ENCODE measurements around the gene DYRK3. TPM values are rescaled to one million over a fixed set of nuclear protein-coding genes. Genes with fewer than 3 reads are reported as not detected.

DYRK3 gene
- total RNA-seq, 2 experiments from 2014 or later = 2.7 TPM

DNA sequence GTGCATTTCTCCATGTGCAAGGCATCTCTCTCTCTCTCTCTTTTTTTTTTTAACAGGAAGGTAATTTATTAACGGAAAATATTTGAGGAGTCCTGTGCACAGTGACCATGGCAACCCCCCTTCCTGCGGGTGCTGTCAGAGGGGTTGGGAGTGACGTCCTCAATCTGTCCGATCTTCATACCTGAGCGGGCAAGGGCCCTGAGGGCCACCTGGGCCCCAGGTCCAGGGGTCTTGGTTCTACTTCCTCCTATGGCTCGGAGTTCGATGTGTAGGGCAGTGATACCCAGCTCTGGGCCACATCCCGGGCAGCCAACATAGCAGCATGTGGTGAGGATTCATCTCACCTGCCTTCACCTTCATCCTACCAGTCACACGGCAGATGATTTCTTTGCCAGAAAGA lies 60.4 kb downstream of the DYRK3 start:
- peaks cover 15% of the 10 kb centered on the region for H3K36me3 Mint-ChIP-seq
- ATAC-seq (ENCODE audit: low read depth) (no peak), DNase-seq (no peak)
- H3K27ac Mint-ChIP-seq = no peak overlapping the region
- POLR2A ChIA-PET = no interaction called here
- peaks cover 35% of the 10 kb centered on the region for H3K4me1 Mint-ChIP-seq
- no peak overlapping the region for H3K4me3 Mint-ChIP-seq
- H3K27me3 Mint-ChIP-seq = no peaks in the 10 kb centered on the region
- H3K9me3 Mint-ChIP-seq = no peaks in the 10 kb centered on the region

DNA sequence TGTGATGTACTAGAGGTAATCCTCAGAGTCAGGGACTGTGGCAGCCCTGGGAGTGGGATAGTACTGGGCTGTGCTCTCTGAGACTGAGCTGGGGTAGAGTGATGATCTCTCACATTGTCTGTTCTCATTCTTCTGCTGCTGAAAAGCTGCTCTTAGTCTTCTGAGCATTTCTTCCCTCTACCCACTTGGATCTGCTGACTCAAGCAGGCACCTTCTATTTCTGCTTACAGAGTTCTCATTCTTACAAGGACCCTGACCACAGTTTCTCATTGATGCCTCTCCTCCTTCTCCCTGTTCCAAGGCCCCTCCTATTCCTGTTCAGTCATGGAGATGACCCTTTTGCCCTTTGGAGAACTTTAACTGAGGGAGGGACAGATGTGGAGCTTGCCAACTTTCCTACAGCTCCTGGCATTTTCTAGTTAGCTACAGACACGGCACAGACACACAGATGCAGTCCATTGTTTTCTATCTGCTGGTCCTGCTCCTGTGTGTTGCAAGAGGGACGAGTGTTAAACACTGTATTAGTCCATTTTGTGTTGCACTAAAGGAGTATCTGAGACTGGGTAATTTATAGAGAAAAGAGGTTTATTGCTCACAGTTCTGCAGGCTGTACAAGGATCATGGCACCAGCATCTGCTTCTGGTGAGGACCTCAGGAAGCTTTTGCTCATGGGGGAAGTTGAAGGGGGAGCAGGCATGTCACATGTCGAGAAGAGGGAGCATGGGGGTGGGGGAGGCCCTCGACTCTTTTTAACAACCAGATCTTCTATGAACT lies 61.7 kb downstream of the DYRK3 start:
- no peaks in the 10 kb centered on the region for H3K27me3 Mint-ChIP-seq
- H3K36me3 Mint-ChIP-seq = peaks cover 16% of the 10 kb centered on the region
- ATAC-seq (ENCODE audit: low read depth) = no peak
- no peak overlapping the region for H3K27ac Mint-ChIP-seq
- peaks cover 33% of the 10 kb centered on the region for H3K4me1 Mint-ChIP-seq
- no peak overlapping the region for H3K4me3 Mint-ChIP-seq
- H3K9me3 Mint-ChIP-seq = no peaks in the 10 kb centered on the region
- DNase-seq = no peak
- POLR2A ChIA-PET = no interaction called here

DNA sequence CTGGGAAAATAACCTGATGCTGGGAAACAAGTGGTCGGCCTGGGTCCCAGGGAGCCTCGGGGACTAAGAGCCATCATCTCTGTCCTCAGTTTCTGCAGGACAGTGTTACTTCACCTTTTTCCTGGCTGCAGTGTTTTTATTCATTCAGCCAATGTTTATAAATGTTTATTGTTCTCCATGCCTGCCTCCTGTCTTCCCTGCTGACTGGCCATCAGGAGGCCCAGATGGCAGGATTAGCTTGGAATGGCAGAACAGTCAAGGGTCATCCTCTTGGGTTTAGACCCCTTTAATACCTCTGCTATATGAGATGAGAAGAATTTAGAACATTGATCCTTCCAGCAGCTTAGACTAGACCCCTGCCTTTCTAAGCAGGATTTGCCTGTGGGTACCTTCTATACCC lies 62.7 kb downstream of the DYRK3 start:
- DNase-seq (no peak), ATAC-seq (ENCODE audit: low read depth) (no peak)
- no peak overlapping the region for H3K4me3 Mint-ChIP-seq
- H3K27me3 Mint-ChIP-seq = no peaks in the 10 kb centered on the region
- POLR2A ChIA-PET = no interaction called here
- no peaks in the 10 kb centered on the region for H3K9me3 Mint-ChIP-seq
- no peak overlapping the region for H3K27ac Mint-ChIP-seq
- H3K4me1 Mint-ChIP-seq = peaks cover 34% of the 10 kb centered on the region
- H3K36me3 Mint-ChIP-seq = peaks cover 16% of the 10 kb centered on the region

Other genes with a start within 250 kb of the DYRK3 start
- gene IKBKE, start 165.1 kb upstream of the DYRK3 start, total RNA-seq = 10 to 100 TPM; 83.5 to 84.0 TPM
- gene RASSF5, start 128.0 kb upstream of the DYRK3 start, total RNA-seq = 100 to 1,000 TPM; 211 TPM
- 10 to 100 TPM; 40.6 to 43.7 TPM for gene EIF2D, start 23.1 kb upstream of the DYRK3 start, total RNA-seq
- gene MAPKAPK2, start 49.4 kb downstream of the DYRK3 start, total RNA-seq = 10 to 100 TPM; 72.6 to 74.9 TPM
- gene IL19, start 135.2 kb downstream of the DYRK3 start, total RNA-seq = not detected
- under 1 TPM in 1 of 2 experiments, not detected in 1; 0.17 TPM for gene IL10, start 137.0 kb downstream of the DYRK3 start, total RNA-seq
- gene IL20, start 230.1 kb downstream of the DYRK3 start, total RNA-seq = not detected